Measurements from ENCODE around the gene CLDN3. TPM values are rescaled to one million over a fixed set of nuclear protein-coding genes. Genes with fewer than 3 reads are reported as not detected.
A peak's percentile ranks its signal among the peaks of the same experiment; 100 is the strongest.

The CLDN3 gene
- total and polyA plus RNA-seq, 9 of the 15 experiments (the other 6 are each of a cell fraction or from before 2014, with no cell fraction given) = 0.29 TPM; not detected in 8

DNA sequence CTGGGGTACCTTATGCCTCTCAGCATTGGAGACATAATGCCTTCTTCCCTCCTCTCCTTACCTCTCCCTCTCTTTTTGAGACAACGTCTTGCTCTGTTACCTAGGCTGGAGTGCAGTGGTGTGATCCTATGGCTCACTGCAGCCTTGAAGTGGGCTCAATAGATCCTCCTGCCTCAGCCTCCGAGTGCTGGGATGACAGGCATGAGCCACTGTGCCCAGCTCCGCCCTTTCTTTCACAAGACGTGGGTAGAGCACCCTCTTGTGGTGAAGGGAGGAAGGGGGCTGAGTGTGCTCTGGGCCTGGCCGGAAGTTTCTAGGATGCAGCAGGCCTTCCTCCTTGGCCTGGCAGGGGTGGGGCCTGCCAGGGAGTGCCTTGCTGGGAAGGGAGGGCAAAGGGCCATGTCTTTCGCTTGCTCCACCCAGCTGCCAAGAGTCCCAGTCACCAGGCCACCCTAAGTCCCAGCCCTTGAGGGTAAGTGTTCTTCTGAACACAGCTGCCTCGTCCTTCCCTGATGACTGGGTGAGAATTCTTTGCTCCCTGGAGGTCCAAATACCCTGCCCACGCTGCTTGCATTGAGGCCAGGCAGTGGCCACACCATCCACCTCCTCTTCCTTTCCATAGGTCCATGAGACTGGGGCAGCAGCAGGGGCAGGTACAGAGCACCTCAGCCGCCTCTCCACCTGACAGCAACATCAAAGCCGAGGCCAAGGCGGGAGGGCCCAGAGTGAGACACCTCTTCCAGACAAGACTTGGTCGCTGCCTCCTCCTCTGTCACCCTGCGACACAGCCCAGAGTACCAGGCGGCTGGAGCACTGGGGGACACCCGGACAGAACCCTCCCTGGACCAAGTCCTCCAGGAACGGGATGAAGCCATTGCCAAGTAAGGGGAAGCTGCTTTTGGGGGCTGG, 35.2 kb downstream of the CLDN3 start (continued):
- TF ChIP-seq, protein P1, sequence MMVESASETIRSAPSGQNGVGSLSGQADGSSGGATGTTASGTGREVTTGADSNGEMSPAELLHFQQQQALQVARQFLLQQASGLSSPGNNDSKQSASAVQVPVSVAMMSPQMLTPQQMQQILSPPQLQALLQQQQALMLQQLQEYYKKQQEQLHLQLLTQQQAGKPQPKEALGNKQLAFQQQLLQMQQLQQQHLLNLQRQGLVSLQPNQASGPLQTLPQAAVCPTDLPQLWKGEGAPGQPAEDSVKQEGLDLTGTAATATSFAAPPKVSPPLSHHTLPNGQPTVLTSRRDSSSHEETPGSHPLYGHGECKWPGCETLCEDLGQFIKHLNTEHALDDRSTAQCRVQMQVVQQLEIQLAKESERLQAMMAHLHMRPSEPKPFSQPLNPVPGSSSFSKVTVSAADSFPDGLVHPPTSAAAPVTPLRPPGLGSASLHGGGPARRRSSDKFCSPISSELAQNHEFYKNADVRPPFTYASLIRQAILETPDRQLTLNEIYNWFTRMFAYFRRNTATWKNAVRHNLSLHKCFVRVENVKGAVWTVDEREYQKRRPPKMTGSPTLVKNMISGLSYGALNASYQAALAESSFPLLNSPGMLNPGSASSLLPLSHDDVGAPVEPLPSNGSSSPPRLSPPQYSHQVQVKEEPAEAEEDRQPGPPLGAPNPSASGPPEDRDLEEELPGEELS (CRISPR knock-in tag; IDR thresholded peaks at IDR 0.05; ENCODE audit: borderline replicate concordance) = no peak
- TF ChIP-seq TBL1XR1 (IDR thresholded peaks at IDR 0.05; ENCODE audit: low read length in 2 of 2) (peak in 1 of 2 experiments; percentile 61; a peak in 2 of 4 replicates), NR4A1 (CRISPR knock-in tag; IDR thresholded peaks at IDR 0.05) (no peak), NR4A1 (tag; IDR thresholded peaks at IDR 0.05) (peak; percentile 48; the same call in 1 of the 2 replicates), AFF1 (IDR thresholded peaks at IDR 0.05; ENCODE audit: low read depth in 1 of 2, partially characterized antibody in 2 of 2) (no peak), ZNF551 (CRISPR knock-in tag; IDR thresholded peaks at IDR 0.05) (no peak), TARDBP (IDR thresholded peaks at IDR 0.05) (no peak), HDAC2 (IDR thresholded peaks at IDR 0.05) (peak; percentile 71; the same call in 1 of the 2 replicates), ARID1B (IDR thresholded peaks at IDR 0.05) (no peak), ZNF431 (CRISPR knock-in tag; IDR thresholded peaks at IDR 0.05) (no peak), SOX6 (IDR thresholded peaks at IDR 0.05) (no peak), CEBPB (tag; IDR thresholded peaks at IDR 0.05) (peak; percentile 85), MCM5 (IDR thresholded peaks at IDR 0.05; ENCODE audit: low read depth) (no peak), PHF8 (IDR thresholded peaks at IDR 0.05; ENCODE audit: borderline replicate concordance, low read length) (no peak), ELK3 (CRISPR knock-in tag; IDR thresholded peaks at IDR 0.05) (no peak), MITF (IDR thresholded peaks at IDR 0.05) (no peak), ZNF174 (CRISPR knock-in tag; IDR thresholded peaks at IDR 0.05) (no peak), SMC3 (conservative IDR thresholded peaks at IDR 0.05; ENCODE audit: insufficient read depth, low read depth, low read length) (peak; percentile 92)
- TF ChIP-seq, protein P2, sequence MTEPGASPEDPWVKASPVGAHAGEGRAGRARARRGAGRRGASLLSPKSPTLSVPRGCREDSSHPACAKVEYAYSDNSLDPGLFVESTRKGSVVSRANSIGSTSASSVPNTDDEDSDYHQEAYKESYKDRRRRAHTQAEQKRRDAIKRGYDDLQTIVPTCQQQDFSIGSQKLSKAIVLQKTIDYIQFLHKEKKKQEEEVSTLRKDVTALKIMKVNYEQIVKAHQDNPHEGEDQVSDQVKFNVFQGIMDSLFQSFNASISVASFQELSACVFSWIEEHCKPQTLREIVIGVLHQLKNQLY (CRISPR knock-in tag; conservative IDR thresholded peaks at IDR 0.05) = no peak
